ENCODE results near the gene SLC17A9.
"Not testable (repeated sequence)": the region's sequence is repeated elsewhere in the genome, so short reads cannot be mapped to it uniquely, and the experiment has no call there.

SLC17A9 gene

GRCh38 chr20:62953839-62954703, 1.6 kb downstream of the SLC17A9 start:
- FAIRE-seq (no peak), DNase-seq (ENCODE audit: insufficient read length, low spot score) (no peak)

- FAIRE-seq (no peak), DNase-seq (ENCODE audit: insufficient read length, low spot score) (no peak)
These were observed 3.2 kb downstream of the SLC17A9 start for GRCh38 chr20:62955519-62956386.

GRCh38 chr20:62956387-62957135, 4.1 kb downstream of the SLC17A9 start:
- FAIRE-seq (no peak), DNase-seq (ENCODE audit: insufficient read length, low spot score) (no peak)

- DNase-seq (ENCODE audit: insufficient read length, low spot score) (no peak), FAIRE-seq (peak; percentile 100)
These were observed 4.9 kb downstream of the SLC17A9 start for GRCh38 chr20:62957136-62958117.

- FAIRE-seq: no peak
- no peak for DNase-seq (ENCODE audit: insufficient read length, low spot score)
These were observed 6.0 kb downstream of the SLC17A9 start for GRCh38 chr20:62958388-62959100.

- no peak for FAIRE-seq
- no peak for DNase-seq (ENCODE audit: insufficient read length, low spot score)
These were observed 6.8 kb downstream of the SLC17A9 start for GRCh38 chr20:62959101-62959971.

GRCh38 chr20:62959998-62960436, 7.5 kb downstream of the SLC17A9 start:
- FAIRE-seq (peak; percentile 74), DNase-seq (ENCODE audit: insufficient read length, low spot score) (no peak)

- peak; percentile 23 for FAIRE-seq
- DNase-seq (ENCODE audit: insufficient read length, low spot score): not testable (repeated sequence)
These were observed 8.2 kb downstream of the SLC17A9 start for GRCh38 chr20:62960446-62961309.

- DNase-seq (ENCODE audit: insufficient read length, low spot score) (peak; percentile 48), FAIRE-seq (peak; percentile 33)
These were observed 8.8 kb downstream of the SLC17A9 start for GRCh38 chr20:62961310-62961783.

- DNase-seq (ENCODE audit: insufficient read length, low spot score) (no peak), FAIRE-seq (peak; percentile 26)
These were observed 9.3 kb downstream of the SLC17A9 start for GRCh38 chr20:62961799-62962198.

- DNase-seq (ENCODE audit: insufficient read length, low spot score): no peak
- FAIRE-seq: no peak
These were observed 9.8 kb downstream of the SLC17A9 start for GRCh38 chr20:62962221-62962879.

GRCh38 chr20:62962891-62963613, 10.5 kb downstream of the SLC17A9 start:
- FAIRE-seq (no peak), DNase-seq (ENCODE audit: insufficient read length, low spot score) (no peak)

- FAIRE-seq (no peak), DNase-seq (ENCODE audit: insufficient read length, low spot score) (no peak)
These were observed 11.3 kb downstream of the SLC17A9 start for GRCh38 chr20:62963614-62964397.

GRCh38 chr20:62964700-62965099, 12.2 kb downstream of the SLC17A9 start:
- peak; percentile 36 for FAIRE-seq
- DNase-seq (ENCODE audit: insufficient read length, low spot score): no peak

- FAIRE-seq (peak; percentile 48), DNase-seq (ENCODE audit: insufficient read length, low spot score) (no peak)
These were observed 12.9 kb downstream of the SLC17A9 start for GRCh38 chr20:62965363-62965771.

Measured in HTR-8/SVneo (cell line).